22Rv1 (cell line): ENCODE results near the gene TMEM106C.

Experiments
- CTCF ChIP-seq: fragments of 450-650 bp; IDR thresholded peaks from 2 replicates; pipeline ENCODE4 v1.5.1; 2017; ENCODE audit warnings: mild to moderate bottlenecking
- ZFX ChIP-seq: fragments of 450-650 bp; IDR thresholded peaks from 2 replicates; pipeline ENCODE4 v1.6.1; 2017; ENCODE audit warnings: antibody characterized with exemption, borderline replicate concordance

- TF ChIP-seq CTCF (no peak), ZFX (no peak)
Measured at GRCh38 chr12:47977046-47977771, 13.8 kb downstream of the TMEM106C start.
